Measurements from ENCODE around the gene GINM1. TPM values are rescaled to one million over a fixed set of nuclear protein-coding genes. Genes with fewer than 3 reads are reported as not detected.

The GINM1 gene
- total RNA-seq, 1 donor from 2014 or later: 36.5 TPM

GRCh38 chr6:149534742-149535141 is 31.4 kb upstream of the GINM1 start:
- peaks cover 43% of the 10 kb centered on the region for H3K36me3 ChIP-seq (ENCODE audit: insufficient read depth, low read length)
- no peaks in the 10 kb centered on the region for H3K27me3 Mint-ChIP-seq (ENCODE audit: low read depth, unreplicated experiment)
- no peaks in the 10 kb centered on the region for H3K9me3 ChIP-seq (ENCODE audit: insufficient read depth, low read depth, low read length)
- H3K27me3 ChIP-seq (ENCODE audit: insufficient read depth, low read length): no peaks in the 10 kb centered on the region
- H3K36me3 Mint-ChIP-seq (ENCODE audit: low read depth, unreplicated experiment): peaks cover 8% of the 10 kb centered on the region
- no peak overlapping the region for H2AFZ ChIP-seq (ENCODE audit: low read depth, low read length)
- no peaks in the 10 kb centered on the region for H3K4me1 ChIP-seq (ENCODE audit: insufficient read depth, low read length)
- DNase-seq (ENCODE audit: low read depth) (no peak), FAIRE-seq (no peak)
- H3K79me2 ChIP-seq (ENCODE audit: insufficient read depth, low read length): peaks cover 8% of the 10 kb centered on the region
- no peak overlapping the region for H3K27ac Mint-ChIP-seq (ENCODE audit: unreplicated experiment)
- H3K4me2 ChIP-seq (ENCODE audit: low read length): no peak overlapping the region
- H3K4me1 Mint-ChIP-seq (ENCODE audit: low read depth, unreplicated experiment): no peaks in the 10 kb centered on the region
- no peak overlapping the region for H3K9ac ChIP-seq (ENCODE audit: low read length)
- H3K4me3 Mint-ChIP-seq (ENCODE audit: unreplicated experiment): no peak overlapping the region
- H3K4me3 ChIP-seq (ENCODE audit: insufficient read depth, low read depth, low read length): no peak overlapping the region
- no peaks in the 10 kb centered on the region for H3K9me3 Mint-ChIP-seq (ENCODE audit: unreplicated experiment)
- TF ChIP-seq EZH2 (IDR thresholded peaks at IDR 0.05; ENCODE audit: insufficient read depth, low read length): no peak
- no peak for TF ChIP-seq CTCF (IDR thresholded peaks at IDR 0.05; ENCODE audit: insufficient read depth, low read depth, low read length)
- H4K20me1 ChIP-seq (ENCODE audit: insufficient read depth, low read length): peaks cover 19% of the 10 kb centered on the region
- no peak overlapping the region for H3K27ac ChIP-seq (ENCODE audit: low read depth, low read length)

GRCh38 chr6:149541139-149541538 is 25.0 kb upstream of the GINM1 start:
- no peaks in the 10 kb centered on the region for H3K9me3 ChIP-seq (ENCODE audit: insufficient read depth, low read depth, low read length)
- H3K4me2 ChIP-seq (ENCODE audit: low read length): no peak overlapping the region
- no peak overlapping the region for H3K27ac ChIP-seq (ENCODE audit: low read depth, low read length)
- peaks cover 63% of the 10 kb centered on the region for H3K79me2 ChIP-seq (ENCODE audit: insufficient read depth, low read length)
- FAIRE-seq (no peak), DNase-seq (ENCODE audit: low read depth) (no peak)
- H2AFZ ChIP-seq (ENCODE audit: low read depth, low read length): no peak overlapping the region
- TF ChIP-seq CTCF (IDR thresholded peaks at IDR 0.05; ENCODE audit: insufficient read depth, low read depth, low read length): no peak
- Mint-ChIP-seq H3K9me3 (ENCODE audit: unreplicated experiment) (no peaks in the 10 kb centered on the region), H3K27me3 (ENCODE audit: low read depth, unreplicated experiment) (no peaks in the 10 kb centered on the region), H3K27ac (ENCODE audit: unreplicated experiment) (no peak overlapping the region), H3K4me1 (ENCODE audit: low read depth, unreplicated experiment) (peaks cover 16% of the 10 kb centered on the region), H3K4me3 (ENCODE audit: unreplicated experiment) (no peak overlapping the region), H3K36me3 (ENCODE audit: low read depth, unreplicated experiment) (peaks cover 5% of the 10 kb centered on the region)
- H3K36me3 ChIP-seq (ENCODE audit: insufficient read depth, low read length): peaks cover 25% of the 10 kb centered on the region
- no peak overlapping the region for H3K4me3 ChIP-seq (ENCODE audit: insufficient read depth, low read depth, low read length)
- no peak overlapping the region for H3K9ac ChIP-seq (ENCODE audit: low read length)
- peaks cover 49% of the 10 kb centered on the region for H4K20me1 ChIP-seq (ENCODE audit: insufficient read depth, low read length)
- H3K27me3 ChIP-seq (ENCODE audit: insufficient read depth, low read length): no peaks in the 10 kb centered on the region
- H3K4me1 ChIP-seq (ENCODE audit: insufficient read depth, low read length): peaks cover 7% of the 10 kb centered on the region

- DNase-seq (ENCODE audit: low read depth): no peak
- no peaks in the 10 kb centered on the region for H3K9me3 Mint-ChIP-seq (ENCODE audit: unreplicated experiment)
- Histone ChIP-seq H3K27ac (ENCODE audit: low read depth, low read length) (peak overlapping the region; percentile 100), H2AFZ (ENCODE audit: low read depth, low read length) (peak overlapping the region; percentile 1), H3K79me2 (ENCODE audit: insufficient read depth, low read length) (peaks cover 58% of the 10 kb centered on the region), H3K9ac (ENCODE audit: low read length) (peak overlapping the region; percentile 100), H3K4me2 (ENCODE audit: low read length) (peak overlapping the region; percentile 94), H3K9me3 (ENCODE audit: insufficient read depth, low read depth, low read length) (no peaks in the 10 kb centered on the region), H3K4me1 (ENCODE audit: insufficient read depth, low read length) (peaks cover 7% of the 10 kb centered on the region), H3K27me3 (ENCODE audit: insufficient read depth, low read length) (no peaks in the 10 kb centered on the region), H3K36me3 (ENCODE audit: insufficient read depth, low read length) (peaks cover 4% of the 10 kb centered on the region), H4K20me1 (ENCODE audit: insufficient read depth, low read length) (peaks cover 36% of the 10 kb centered on the region), H3K4me3 (ENCODE audit: insufficient read depth, low read depth, low read length) (peak overlapping the region; percentile 100)
- H3K4me1 Mint-ChIP-seq (ENCODE audit: low read depth, unreplicated experiment): peaks cover 16% of the 10 kb centered on the region
- peaks cover 2% of the 10 kb centered on the region for H3K36me3 Mint-ChIP-seq (ENCODE audit: low read depth, unreplicated experiment)
- peaks cover 7% of the 10 kb centered on the region for H3K27me3 Mint-ChIP-seq (ENCODE audit: low read depth, unreplicated experiment)
- H3K4me3 Mint-ChIP-seq (ENCODE audit: unreplicated experiment): peak overlapping the region; percentile 97
- peak overlapping the region; percentile 100 for H3K27ac Mint-ChIP-seq (ENCODE audit: unreplicated experiment)
- FAIRE-seq: no peak
- no peak for TF ChIP-seq EZH2 (IDR thresholded peaks at IDR 0.05; ENCODE audit: insufficient read depth, low read length)
- no peak for TF ChIP-seq CTCF (IDR thresholded peaks at IDR 0.05; ENCODE audit: insufficient read depth, low read depth, low read length)
Measured at GRCh38 chr6:149544646-149545257, 21.4 kb upstream of the GINM1 start.

Data from astrocyte (in vitro differentiated cells and primary cell).